GM21723 (cell line): ENCODE results near the gene TBC1D22B.
A peak's percentile ranks its signal among the peaks of the same experiment; 100 is the strongest.
"Not testable (repeated sequence)": the region's sequence is repeated elsewhere in the genome, so short reads cannot be mapped to it uniquely, and the experiment has no call there.

Experiments
- ATAC-seq: cut with Tn5 transposase; IDR thresholded peaks from one replicate; pipeline ENCODE4 v1.9.1; 2021; ENCODE audit warnings: mild to moderate bottlenecking, moderate library complexity; ENCODE audit not compliant: unreplicated experiment

The TBC1D22B gene

GRCh38 chr6:37262446-37263026 is 5.0 kb downstream of the TBC1D22B start:
- ATAC-seq, result no peak

- ATAC-seq, result no peak
These were observed 7.4 kb downstream of the TBC1D22B start for GRCh38 chr6:37265001-37265400.

DNA sequence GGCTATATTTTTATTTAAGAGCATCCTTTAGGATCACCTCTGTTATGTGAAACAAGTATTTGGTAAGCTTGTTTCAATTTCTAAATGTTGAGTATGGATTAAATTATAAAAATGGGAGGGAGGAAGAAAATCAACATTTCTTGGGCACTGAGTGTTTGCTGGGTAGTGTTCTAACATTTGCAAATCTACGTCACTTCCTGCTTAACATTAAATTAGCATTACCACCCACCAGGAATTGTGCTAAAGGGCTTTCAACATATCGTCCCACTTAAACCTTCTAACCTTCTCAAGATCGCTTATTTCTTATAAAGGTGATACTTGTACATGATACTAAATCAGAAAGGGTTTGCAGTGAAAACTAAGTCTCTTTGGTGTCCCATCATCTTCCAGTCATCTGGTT is 8.3 kb downstream of the TBC1D22B start:
- no peak for ATAC-seq

DNA sequence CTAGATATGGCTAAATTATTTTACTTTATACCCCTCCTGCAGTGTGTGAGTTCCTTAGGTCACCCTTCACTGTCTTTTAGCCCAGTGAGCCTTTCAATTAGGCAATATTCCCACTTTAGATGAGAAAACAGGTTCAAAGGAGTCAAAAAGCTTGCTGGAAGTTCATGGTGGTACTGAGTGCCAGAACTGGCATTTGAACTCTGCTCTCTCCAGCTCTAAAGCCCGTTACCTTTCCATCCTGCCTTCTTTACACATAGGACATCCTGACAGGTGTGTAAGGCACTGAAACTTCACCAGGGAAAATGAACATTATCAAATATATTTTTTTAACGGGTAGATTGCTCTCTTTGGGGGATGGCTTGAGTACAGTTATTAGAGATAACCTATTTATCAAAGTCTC is 11.5 kb downstream of the TBC1D22B start:
- no peak for ATAC-seq

GRCh38 chr6:37272834-37273566 is 15.4 kb downstream of the TBC1D22B start:
- ATAC-seq, result no peak

- ATAC-seq, result no peak
These were observed 16.1 kb downstream of the TBC1D22B start for GRCh38 chr6:37273690-37274089.

GRCh38 chr6:37275350-37275749 is 17.8 kb downstream of the TBC1D22B start:
- ATAC-seq, result no peak

DNA sequence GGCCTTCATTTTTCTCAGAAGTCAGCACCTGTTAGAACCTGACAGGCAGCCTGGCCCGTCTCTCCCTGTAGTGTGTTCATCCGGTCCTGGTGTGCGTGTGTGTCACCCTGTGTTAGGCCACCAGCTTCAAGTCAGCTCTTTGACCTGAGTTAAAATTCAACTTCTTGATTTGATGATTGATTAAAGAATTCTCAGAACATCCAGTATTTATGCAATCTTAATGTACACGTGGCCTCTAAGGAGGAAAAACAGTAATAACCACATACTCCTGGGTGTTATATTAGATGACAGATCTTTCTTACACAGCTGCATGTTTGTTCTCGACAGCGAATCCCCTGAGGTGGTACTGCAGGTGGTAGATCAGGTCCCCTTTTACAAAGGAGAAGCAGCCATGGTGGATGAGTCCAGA is 19.4 kb downstream of the TBC1D22B start:
- ATAC-seq, result no peak

DNA sequence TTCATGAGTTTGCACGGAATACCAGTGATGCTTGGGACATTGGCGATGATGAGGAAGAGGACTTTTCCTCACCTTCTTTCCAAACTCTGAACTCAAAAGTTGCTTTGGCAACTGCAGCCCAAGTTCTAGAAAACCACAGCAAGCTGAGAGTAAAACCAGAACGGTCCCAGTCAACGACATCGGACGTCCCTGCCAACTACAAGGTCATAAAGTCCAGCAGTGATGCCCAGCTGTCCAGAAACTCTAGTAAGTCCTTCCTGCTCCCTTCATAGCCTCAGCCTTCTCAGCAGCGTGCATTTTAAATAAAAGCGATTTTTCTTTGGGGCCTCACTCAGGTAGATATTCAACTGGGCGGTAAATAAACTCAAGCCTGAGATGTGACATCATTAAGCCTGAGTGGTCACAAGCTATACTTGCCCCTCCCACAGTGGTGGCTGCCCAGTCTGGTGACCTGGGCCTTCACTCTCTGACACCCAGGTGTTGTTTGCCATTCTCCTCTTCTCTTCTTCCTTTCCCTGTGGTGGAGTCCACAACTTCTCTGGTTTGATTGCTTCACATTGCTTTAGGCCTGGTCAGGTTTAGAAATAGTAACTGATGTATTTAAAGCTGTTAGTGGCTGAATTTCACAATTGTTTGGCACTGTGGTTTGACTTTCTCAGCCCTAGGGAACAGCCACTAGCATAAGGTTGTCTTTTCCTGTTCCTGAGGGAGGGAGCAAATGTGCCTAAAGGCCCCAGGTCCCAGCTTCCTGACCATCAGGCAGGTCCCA is 22.0 kb downstream of the TBC1D22B start:
- no peak for ATAC-seq

DNA sequence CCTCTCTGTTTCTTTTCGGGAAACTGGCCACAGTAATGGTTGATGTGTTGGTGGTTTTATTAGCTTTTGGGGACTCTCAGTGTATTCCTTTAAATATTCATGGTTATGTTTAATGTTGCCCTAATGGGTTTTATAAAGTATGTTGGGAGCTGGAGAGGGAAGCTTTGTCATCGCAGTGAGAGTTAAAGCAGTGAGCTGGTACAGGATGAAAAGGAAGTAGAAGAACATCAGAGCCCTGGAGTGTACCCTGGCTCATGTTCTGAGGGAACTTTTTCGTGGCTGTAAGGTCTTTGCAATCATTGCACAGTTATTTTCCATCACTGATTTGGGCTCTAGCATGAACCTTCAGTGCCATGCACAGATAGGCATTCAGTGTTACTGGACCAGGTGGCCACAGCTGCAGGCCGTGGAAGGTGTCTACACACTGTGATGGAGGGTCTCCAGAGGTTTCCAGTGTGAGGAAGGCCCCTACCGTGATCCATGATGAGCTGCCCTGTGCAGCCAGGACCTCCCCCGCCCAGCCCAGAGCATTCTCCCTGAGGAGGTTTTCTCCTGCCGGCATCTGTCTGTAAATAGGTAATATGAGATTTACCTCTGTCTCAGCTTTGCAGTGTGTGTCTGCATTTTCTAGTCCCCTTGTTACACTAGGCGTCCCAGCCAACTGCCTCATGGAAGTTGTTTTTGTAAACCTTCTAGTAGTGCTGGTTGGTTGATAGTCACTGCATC is 22.8 kb downstream of the TBC1D22B start:
- ATAC-seq, result no peak

DNA sequence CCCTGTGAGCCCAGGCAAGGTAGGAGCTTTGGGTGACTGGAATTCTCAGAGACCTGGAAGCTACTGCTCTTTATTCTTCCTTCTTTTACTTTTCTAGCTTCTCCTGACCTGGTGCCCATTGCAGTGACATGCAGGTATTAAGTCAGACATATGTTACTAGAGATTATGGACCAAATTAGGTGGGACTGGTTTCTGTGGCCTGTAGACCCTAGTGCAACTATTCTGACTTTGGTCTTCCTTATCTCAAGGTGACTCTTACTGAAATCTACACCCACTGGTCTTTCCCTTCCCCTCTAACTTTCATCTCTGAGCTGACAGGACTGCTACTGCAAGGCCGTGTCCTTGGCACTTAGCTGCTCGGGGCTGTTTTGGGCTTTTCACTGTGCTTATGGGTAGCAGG is 24.8 kb downstream of the TBC1D22B start:
- no peak for ATAC-seq

- no peak for ATAC-seq
These were observed 25.7 kb downstream of the TBC1D22B start for GRCh38 chr6:37283268-37283667.

DNA sequence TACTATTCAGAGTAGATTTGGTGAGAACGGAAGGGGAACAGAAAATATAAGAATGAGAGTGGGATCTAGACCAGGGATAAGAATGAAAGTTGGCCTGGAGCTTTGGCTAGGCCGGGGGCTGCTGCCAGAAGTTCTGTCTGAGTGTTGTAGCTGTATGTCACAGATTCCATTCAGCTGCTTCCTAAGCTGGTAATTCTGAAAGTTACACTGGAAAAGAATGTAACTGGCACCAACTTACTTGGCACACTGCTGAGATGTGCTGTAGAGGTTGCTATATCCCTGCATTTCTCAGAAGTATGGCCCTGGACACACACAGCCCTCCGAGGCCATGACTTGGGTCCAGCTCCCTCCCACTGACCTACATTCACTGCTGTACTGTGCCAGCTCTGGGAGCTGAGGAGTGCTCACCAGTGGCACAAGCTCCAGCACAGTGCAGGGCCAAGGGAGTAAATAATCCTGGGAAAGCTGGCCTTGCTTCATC is 26.1 kb downstream of the TBC1D22B start:
- no peak for ATAC-seq

DNA sequence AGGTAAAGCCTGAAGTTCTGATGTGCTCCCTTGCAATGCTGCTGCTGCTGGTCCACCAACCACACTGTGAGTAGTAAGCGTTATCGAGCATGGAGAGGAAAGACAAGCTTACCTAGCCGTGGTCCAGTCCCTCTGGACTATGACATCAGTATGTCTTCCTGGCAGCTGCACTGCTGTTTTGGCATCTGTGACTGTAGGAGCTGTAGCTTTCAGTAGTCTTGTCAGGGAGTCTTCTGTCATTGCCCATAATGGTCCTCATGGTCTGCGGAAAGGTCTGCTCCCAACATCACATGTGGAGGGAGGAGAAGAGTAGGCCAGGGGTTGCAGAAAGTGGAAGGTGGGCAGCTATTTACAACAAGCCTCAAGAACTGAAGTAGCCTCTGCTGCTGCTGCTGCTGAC is 27.2 kb downstream of the TBC1D22B start:
- no peak for ATAC-seq

- no peak for ATAC-seq
These were observed 28.3 kb downstream of the TBC1D22B start for GRCh38 chr6:37285861-37286311.

GRCh38 chr6:37287519-37288157 is 30.1 kb downstream of the TBC1D22B start:
- ATAC-seq, result peak; percentile 66

GRCh38 chr6:37288247-37288646 is 30.7 kb downstream of the TBC1D22B start:
- no peak for ATAC-seq

DNA sequence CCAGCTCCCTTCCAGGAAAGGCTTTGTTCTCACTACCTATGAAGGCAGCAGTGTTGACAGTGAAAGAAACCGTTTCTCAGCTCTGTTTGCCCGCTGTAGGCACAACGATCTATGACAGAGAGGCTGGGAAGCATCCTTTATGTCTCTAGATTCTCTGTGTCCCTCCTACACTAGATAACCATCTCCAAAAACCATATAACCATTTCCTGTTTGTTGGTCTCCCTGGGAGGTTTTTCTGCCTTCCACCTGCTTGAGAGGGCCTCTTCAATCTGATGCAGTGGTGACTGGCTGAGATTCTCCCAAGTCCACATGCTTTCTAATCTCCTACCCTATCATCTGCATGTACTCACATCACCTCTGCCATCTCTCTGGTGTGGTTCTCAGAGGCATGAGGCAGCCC is 32.4 kb downstream of the TBC1D22B start:
- no peak for ATAC-seq

DNA sequence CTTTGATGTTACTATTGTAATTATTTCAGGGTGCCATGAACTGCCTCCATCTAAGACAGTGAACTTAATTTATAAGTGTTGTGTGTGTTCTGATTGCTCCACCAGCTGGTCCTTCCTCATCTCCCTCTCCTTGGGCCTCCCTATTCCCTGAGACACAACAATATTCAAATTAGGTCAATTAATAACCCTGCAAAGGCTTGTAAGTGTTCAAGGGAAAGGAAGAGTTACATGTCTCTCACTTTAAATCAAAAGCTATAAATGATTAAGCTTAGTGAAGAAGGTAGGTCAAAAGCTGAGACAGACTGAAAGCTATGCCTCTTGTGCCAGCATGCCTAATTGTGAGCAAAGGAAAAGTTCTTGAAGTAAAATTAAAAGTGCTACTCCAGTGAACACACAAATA is 35.9 kb downstream of the TBC1D22B start:
- ATAC-seq, result no peak

DNA sequence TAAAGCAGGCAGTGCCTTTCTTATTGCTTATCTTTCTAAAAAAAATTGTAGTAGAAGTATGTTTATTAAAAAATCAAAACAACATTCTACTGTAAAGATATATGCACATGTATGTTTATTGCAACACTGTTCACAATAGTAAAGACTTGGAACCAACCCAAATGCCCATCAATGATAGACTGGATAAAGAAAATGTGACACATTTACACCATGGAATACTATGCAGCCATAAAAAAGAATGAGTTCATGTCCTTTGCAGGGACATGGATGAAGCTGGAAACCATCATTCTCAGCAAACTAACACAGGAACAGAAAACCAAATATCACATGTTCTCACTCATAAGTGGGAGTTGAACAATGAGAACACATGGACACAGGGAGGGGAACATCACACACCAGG is 40.1 kb downstream of the TBC1D22B start:
- not testable (repeated sequence) for ATAC-seq

GRCh38 chr6:37298958-37299357 is 41.4 kb downstream of the TBC1D22B start:
- ATAC-seq, result no peak
